Natural killer cell (primary cell): ENCODE measurements around the gene APOL2. TPM values are rescaled to one million over a fixed set of nuclear protein-coding genes. Genes with fewer than 3 reads are reported as not detected.
"Not testable (repeated sequence)": the region's sequence is repeated elsewhere in the genome, so short reads cannot be mapped to it uniquely, and the experiment has no call there.

ENCODE experiments used
- ATAC-seq, 3 donors: fragments of 150-1000 bp in 2 of 3; fragments of 200-7000 bp in 1 of 3; cut with Tn5 transposase; 1 replicate in 1 of 3; 2 replicates in 2 of 3; pipeline ENCODE4 v1.10.0; 2021; ENCODE audit warnings: mild to moderate bottlenecking in 2 of 3, moderate library complexity in 2 of 3
- DNase-seq, 2 donors: peaks; one replicate each; pipeline versions ENCODE4 v3.0.0 to v3.0.0-alpha.2; 2013 to 2021; ENCODE audit warnings: mixed read lengths in 1 of 2
- H3K27ac ChIP-seq: one replicate; pipeline ENCODE4 v1.5.1; 2013; ENCODE audit warnings: mild to moderate bottlenecking, low read length
- H3K27me3 ChIP-seq: one replicate; pipeline ENCODE4 v1.6.1; 2013; ENCODE audit warnings: low read length; ENCODE audit not compliant: control insufficient read depth, insufficient read depth
- H3K36me3 ChIP-seq: one replicate; pipeline ENCODE4 v1.6.1; 2013; ENCODE audit warnings: low read length; ENCODE audit not compliant: control insufficient read depth, insufficient read depth
- H3K4me1 ChIP-seq: one replicate; pipeline ENCODE4 v1.6.1; 2013; ENCODE audit warnings: low read length; ENCODE audit not compliant: control insufficient read depth, insufficient read depth
- H3K4me3 ChIP-seq: one replicate; pipeline ENCODE4 v1.5.1; 2013; ENCODE audit warnings: low read length
- H3K9me3 ChIP-seq: one replicate; pipeline ENCODE4 v1.6.1; 2013; ENCODE audit warnings: low read length; ENCODE audit not compliant: control insufficient read depth, insufficient read depth
- H3K27ac Mint-ChIP-seq, 2 donors: one replicate each; pipeline ENCODE4 v1.8.0; 2022; ENCODE audit warnings: mild to moderate bottlenecking in 2 of 2, mixed read lengths in 2 of 2, moderate library complexity in 1 of 2
- H3K27me3 Mint-ChIP-seq, 2 donors: one replicate each; pipeline ENCODE4 v1.8.0; 2022; ENCODE audit warnings: low read depth in 2 of 2, mixed read lengths in 2 of 2
- H3K36me3 Mint-ChIP-seq: one replicate; pipeline ENCODE4 v1.8.0; 2022; ENCODE audit warnings: mixed read lengths
- H3K4me1 Mint-ChIP-seq, 2 donors: one replicate each; pipeline ENCODE4 v1.8.0; 2022; ENCODE audit warnings: mixed read lengths in 2 of 2
- H3K4me3 Mint-ChIP-seq: one replicate; pipeline ENCODE4 v1.8.0; 2022; ENCODE audit warnings: mild to moderate bottlenecking, moderate library complexity, mixed read lengths
- H3K9me3 Mint-ChIP-seq, 2 donors: one replicate each; pipeline ENCODE4 v1.8.0; 2022; ENCODE audit warnings: mixed read lengths in 2 of 2
- CTCF ChIP-seq: fragments of 200-600 bp; IDR thresholded peaks from one replicate; pipeline ENCODE4 v1.8.0; 2022; ENCODE audit warnings: antibody characterized with exemption
- WGBS: methylation state at CpG from one replicate; pipeline ENCODE4 v1.1.7; 2013; ENCODE audit warnings: missing lambda C conversion rate; ENCODE audit not compliant: insufficient coverage; 5-methylcytosine and 5-hydroxymethylcytosine counted together
- intact Hi-C: fragments of 100-400 bp; cut with micrococcal nuclease; formaldehyde crosslinking; loops from one replicate; pipeline ENCODE4 v1.14.2; 2022
- total RNA-seq, 4 donors: library from RNA; stranded (reverse); fragments of 120-200 nt in 1 of 4; gene quantifications; one replicate each; pipeline versions ENCODE4 v1.2.3 to v1.2.4, GENCODE V29; 2013 to 2022

The APOL2 gene
- total RNA-seq, 3 donors from 2014 or later (not counting 1 experiment from before 2014, with no cell fraction given) = 51.7 to 112 (median 67.2) TPM

GRCh38 chr22:36206255-36206654 lies 33.1 kb downstream of the APOL2 start:
- ATAC-seq (no peak), DNase-seq (no peak)
- peaks cover 14% of the 10 kb centered on the region for H3K4me1 ChIP-seq
- H3K4me3 Mint-ChIP-seq = no peak overlapping the region
- H3K27ac Mint-ChIP-seq = no peak overlapping the region
- no peak overlapping the region for H3K27ac ChIP-seq
- H3K4me3 ChIP-seq = no peak overlapping the region
- H3K27me3 Mint-ChIP-seq = peaks cover 8 to 18% of the 10 kb centered on the region in 2 donors
- no peaks in the 10 kb centered on the region for H3K36me3 ChIP-seq
- TF ChIP-seq CTCF = no peak
- intact Hi-C loops = no loop called here
- peaks cover 13% of the 10 kb centered on the region for H3K36me3 Mint-ChIP-seq
- peaks cover 9 to 17% of the 10 kb centered on the region in 2 donors for H3K4me1 Mint-ChIP-seq
- peaks cover 4% of the 10 kb centered on the region in 2 donors for H3K9me3 Mint-ChIP-seq
- peaks cover 8% of the 10 kb centered on the region for H3K9me3 ChIP-seq
- no peaks in the 10 kb centered on the region for H3K27me3 ChIP-seq
- 90% methylated on average over 1 of the region's 1 CpG for WGBS

- H3K27ac Mint-ChIP-seq, H3K4me3 ChIP-seq, H3K27me3 ChIP-seq, DNase-seq, H3K36me3 ChIP-seq, ATAC-seq, H3K27ac ChIP-seq, H3K4me3 Mint-ChIP-seq, intact Hi-C loops, H3K9me3 Mint-ChIP-seq, H3K9me3 ChIP-seq: not testable (repeated sequence)
- H3K4me1 ChIP-seq = peaks cover 11% of the 10 kb centered on the region
- H3K27me3 Mint-ChIP-seq = peaks cover 6 to 17% of the 10 kb centered on the region in 2 donors
- H3K36me3 Mint-ChIP-seq = peaks cover 13% of the 10 kb centered on the region
- peaks cover 2 to 10% of the 10 kb centered on the region in 2 donors for H3K4me1 Mint-ChIP-seq
- WGBS = 92% methylated on average over 5 of the region's 5 CpGs
Observed at GRCh38 chr22:36205573-36205972, 33.8 kb downstream of the APOL2 start.

GRCh38 chr22:36204632-36205015 lies 34.7 kb downstream of the APOL2 start:
- no peak for DNase-seq
- ATAC-seq = peak in 1 of 3 donors; percentile 41
- peaks cover 13% of the 10 kb centered on the region for H3K36me3 Mint-ChIP-seq
- H3K27me3 ChIP-seq = no peaks in the 10 kb centered on the region
- WGBS = 80% methylated on average over 6 of the region's 6 CpGs
- H3K4me3 ChIP-seq = no peak overlapping the region
- peaks cover 0 to 8% of the 10 kb centered on the region in 2 donors for H3K4me1 Mint-ChIP-seq
- no peaks in the 10 kb centered on the region for H3K36me3 ChIP-seq
- no peak overlapping the region for H3K27ac Mint-ChIP-seq
- peak overlapping the region; percentile 17 for H3K4me3 Mint-ChIP-seq
- H3K27ac ChIP-seq = no peak overlapping the region
- no peak for TF ChIP-seq CTCF
- peaks cover 6% of the 10 kb centered on the region for H3K9me3 ChIP-seq
- intact Hi-C loops = no loop called here
- H3K4me1 ChIP-seq = peaks cover 11% of the 10 kb centered on the region
- H3K27me3 Mint-ChIP-seq = peaks cover 6 to 10% of the 10 kb centered on the region in 2 donors
- peaks cover 4% of the 10 kb centered on the region in 2 donors for H3K9me3 Mint-ChIP-seq

- H3K27ac Mint-ChIP-seq = no peak overlapping the region
Observed at GRCh38 chr22:36204001-36204631, 35.2 kb downstream of the APOL2 start.

GRCh38 chr22:36203441-36203840 lies 35.9 kb downstream of the APOL2 start:
- H3K4me3 ChIP-seq, H3K27ac Mint-ChIP-seq, H3K9me3 ChIP-seq, H3K9me3 Mint-ChIP-seq, H3K36me3 ChIP-seq, H3K4me3 Mint-ChIP-seq, H3K36me3 Mint-ChIP-seq, H3K27me3 ChIP-seq, DNase-seq, H3K27ac ChIP-seq, ATAC-seq, H3K4me1 Mint-ChIP-seq, H3K27me3 Mint-ChIP-seq, intact Hi-C loops: not testable (repeated sequence)
- 95% methylated on average over 6 of the region's 7 CpGs for WGBS
- H3K4me1 ChIP-seq = peaks cover 16% of the 10 kb centered on the region

More at GRCh38 chr22:36204001-36204631, 35.2 kb downstream of the APOL2 start:
- ATAC-seq = no peak
- peak overlapping the region; percentile 17 for H3K4me3 Mint-ChIP-seq
- intact Hi-C loops = no loop called here
- no peak for TF ChIP-seq CTCF
- Histone ChIP-seq H3K27ac (no peak overlapping the region), H3K4me1 (peaks cover 11% of the 10 kb centered on the region), H3K27me3 (no peaks in the 10 kb centered on the region), H3K4me3 (no peak overlapping the region), H3K36me3 (no peaks in the 10 kb centered on the region), H3K9me3 (peaks cover 3% of the 10 kb centered on the region)
- H3K36me3 Mint-ChIP-seq = peaks cover 9% of the 10 kb centered on the region
- DNase-seq = no peak
- whole genome bisulfite sequencing = 83% methylated on average over 8 of the region's 8 CpGs
- H3K9me3 Mint-ChIP-seq = peaks cover under 1% of the 10 kb centered on the region in 2 donors
- H3K27me3 Mint-ChIP-seq = peaks cover 3 to 7% of the 10 kb centered on the region in 2 donors
- H3K4me1 Mint-ChIP-seq = peaks cover 0 to 8% of the 10 kb centered on the region in 2 donors

GRCh38 chr22:36202906-36203305 lies 36.4 kb downstream of the APOL2 start:
- H3K4me3 Mint-ChIP-seq, H3K27me3 ChIP-seq, H3K27ac Mint-ChIP-seq, H3K27ac ChIP-seq, H3K4me3 ChIP-seq, H3K36me3 ChIP-seq, intact Hi-C loops, DNase-seq, H3K9me3 Mint-ChIP-seq, H3K36me3 Mint-ChIP-seq, ATAC-seq, H3K9me3 ChIP-seq, H3K27me3 Mint-ChIP-seq: not testable (repeated sequence)
- peaks cover 21% of the 10 kb centered on the region for H3K4me1 ChIP-seq
- 85% methylated on average over 8 of the region's 8 CpGs for WGBS
- H3K4me1 Mint-ChIP-seq = peaks cover 7 to 14% of the 10 kb centered on the region in 2 donors
